ENCODE results near the gene USP25.

DNA sequence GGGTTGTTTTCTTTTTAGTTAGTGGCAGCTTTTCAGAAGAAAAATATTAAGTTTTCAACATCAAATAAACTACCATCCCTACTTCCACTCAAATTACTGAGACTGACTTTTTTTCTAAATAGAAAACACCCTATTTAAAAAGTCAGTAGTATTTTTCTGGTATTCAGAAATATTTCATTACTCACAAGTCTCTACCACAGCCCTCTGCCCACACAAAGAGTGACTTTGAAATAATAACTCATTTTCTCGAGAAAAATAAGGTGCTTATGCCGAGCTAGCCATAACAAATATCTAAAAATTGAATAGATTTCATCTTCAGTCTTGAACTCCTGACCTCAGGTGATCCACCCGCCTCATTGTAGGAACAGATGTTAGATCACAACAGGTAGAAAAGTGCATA is 41.8 kb upstream of the USP25 start:
- no peak for TF ChIP-seq CTCF (IDR thresholded peaks at IDR 0.05; ENCODE audit: poor library complexity)
- TF ChIP-seq EZH2phosphoT487 (IDR thresholded peaks at IDR 0.05; ENCODE audit: low read depth, severe bottlenecking, unreplicated experiment): no peak
- TF ChIP-seq EZH2 (IDR thresholded peaks at IDR 0.05; ENCODE audit: borderline replicate concordance): no peak

Data from hepatocyte (in vitro differentiated cells).